HG02943 (cell line): ENCODE results near the gene CALCOCO2.
"Not testable (repeated sequence)": the region's sequence is repeated elsewhere in the genome, so short reads cannot be mapped to it uniquely, and the experiment has no call there.

Source experiments
- ATAC-seq: cut with Tn5 transposase; IDR thresholded peaks from one replicate; pipeline ENCODE4 v1.9.1; 2021; ENCODE audit warnings: mild to moderate bottlenecking, low read depth, moderate library complexity; ENCODE audit not compliant: unreplicated experiment

Gene CALCOCO2

GRCh38 chr17:48819466-48819865 lies 11.4 kb upstream of the CALCOCO2 start:
- ATAC-seq = no peak

- not testable (repeated sequence) for ATAC-seq
Observed at GRCh38 chr17:48820936-48821335, 9.9 kb upstream of the CALCOCO2 start.

- no peak for ATAC-seq
Observed at GRCh38 chr17:48825446-48826381, 5.1 kb upstream of the CALCOCO2 start.

GRCh38 chr17:48831549-48831883 lies 681 bp downstream of the CALCOCO2 start:
- ATAC-seq = no peak

- ATAC-seq = no peak
Observed at GRCh38 chr17:48834973-48835372, 4.1 kb downstream of the CALCOCO2 start.

GRCh38 chr17:48835971-48836370 lies 5.1 kb downstream of the CALCOCO2 start:
- ATAC-seq = no peak

- ATAC-seq = not testable (repeated sequence)
Observed at GRCh38 chr17:48837458-48837857, 6.6 kb downstream of the CALCOCO2 start.

- no peak for ATAC-seq
Observed at GRCh38 chr17:48840441-48840840, 9.6 kb downstream of the CALCOCO2 start.

GRCh38 chr17:48841395-48841831 lies 10.6 kb downstream of the CALCOCO2 start:
- peak; percentile 69 for ATAC-seq

- ATAC-seq = no peak
Observed at GRCh38 chr17:48842746-48843145, 11.9 kb downstream of the CALCOCO2 start.

GRCh38 chr17:48843187-48843900 lies 12.5 kb downstream of the CALCOCO2 start:
- no peak for ATAC-seq

- no peak for ATAC-seq
Observed at GRCh38 chr17:48850792-48851323, 20.0 kb downstream of the CALCOCO2 start.

GRCh38 chr17:48854774-48855476 lies 24.1 kb downstream of the CALCOCO2 start:
- ATAC-seq = no peak

GRCh38 chr17:48856122-48856821 lies 25.4 kb downstream of the CALCOCO2 start:
- no peak for ATAC-seq

- no peak for ATAC-seq
Observed at GRCh38 chr17:48860034-48860433, 29.2 kb downstream of the CALCOCO2 start.

- ATAC-seq = no peak
Observed at GRCh38 chr17:48860456-48860855, 29.6 kb downstream of the CALCOCO2 start.

- no peak for ATAC-seq
Observed at GRCh38 chr17:48868916-48869500, 38.2 kb downstream of the CALCOCO2 start.

- no peak for ATAC-seq
Observed at GRCh38 chr17:48869821-48870318, 39.0 kb downstream of the CALCOCO2 start.

- ATAC-seq = no peak
Observed at GRCh38 chr17:48871035-48871550, 40.3 kb downstream of the CALCOCO2 start.
